ENCODE measurements around the gene CDH11.

The CDH11 gene

GRCh38 chr16:65121870-65122723 is at the start of gene CDH11:
Gene CDH11, minus strand, starts transcription at chr16:65122063. Its CDS starts 117,194 bp downstream, at chr16:65004869.
- no peak for DNase-seq (ENCODE audit: low read depth in 2 of 2)

- no peak for DNase-seq (ENCODE audit: low read depth in 2 of 2)
Observed at GRCh38 chr16:65154321-65154720, 32.5 kb upstream of the CDH11 start.

GRCh38 chr16:65153365-65154105 is 31.7 kb upstream of the CDH11 start:
- DNase-seq (ENCODE audit: low read depth in 2 of 2) = no peak

GRCh38 chr16:65148804-65149203 is 26.9 kb upstream of the CDH11 start:
- no peak for DNase-seq (ENCODE audit: low read depth in 2 of 2)

- DNase-seq (ENCODE audit: low read depth in 2 of 2) = no peak
Observed at GRCh38 chr16:65142276-65142675, 20.4 kb upstream of the CDH11 start.

GRCh38 chr16:65136681-65137080 is 14.8 kb upstream of the CDH11 start:
- DNase-seq (ENCODE audit: low read depth in 2 of 2) = no peak

- DNase-seq (ENCODE audit: low read depth in 2 of 2) = no peak
Observed at GRCh38 chr16:65126845-65127624, 5.2 kb upstream of the CDH11 start.

GRCh38 chr16:65125871-65126270 is 4.0 kb upstream of the CDH11 start:
- no peak for DNase-seq (ENCODE audit: low read depth in 2 of 2)

- DNase-seq (ENCODE audit: low read depth in 2 of 2) = no peak
Observed at GRCh38 chr16:65125322-65125721, 3.5 kb upstream of the CDH11 start.

GRCh38 chr16:65124596-65124995 is 2.7 kb upstream of the CDH11 start:
- no peak for DNase-seq (ENCODE audit: low read depth in 2 of 2)

GRCh38 chr16:65124212-65124548 is 2.3 kb upstream of the CDH11 start:
- DNase-seq (ENCODE audit: low read depth in 2 of 2) = no peak

- no peak for DNase-seq (ENCODE audit: low read depth in 2 of 2)
Observed at GRCh38 chr16:65123396-65124211, 1.7 kb upstream of the CDH11 start.

- no peak for DNase-seq (ENCODE audit: low read depth in 2 of 2)
Observed at GRCh38 chr16:65122724-65123395, 997 bp upstream of the CDH11 start.

GRCh38 chr16:65120831-65121721 is 787 bp downstream of the CDH11 start:
- DNase-seq (ENCODE audit: low read depth in 2 of 2) = no peak

- no peak for DNase-seq (ENCODE audit: low read depth in 2 of 2)
Observed at GRCh38 chr16:65120461-65120830, 1.4 kb downstream of the CDH11 start.

GRCh38 chr16:65119901-65120401 is 1.9 kb downstream of the CDH11 start:
- DNase-seq (ENCODE audit: low read depth in 2 of 2) = no peak

GRCh38 chr16:65119435-65119834 is 2.4 kb downstream of the CDH11 start:
- DNase-seq (ENCODE audit: low read depth in 2 of 2) = no peak

GRCh38 chr16:65118871-65119270 is 3.0 kb downstream of the CDH11 start:
- DNase-seq (ENCODE audit: low read depth in 2 of 2) = no peak

GRCh38 chr16:65117811-65118448 is 3.9 kb downstream of the CDH11 start:
- DNase-seq (ENCODE audit: low read depth in 2 of 2) = peak; percentile 6 to 11
